Breast epithelium (tissue), 3 donors: ENCODE results near the gene ARHGEF10L.

Experiments used
- CTCF ChIP-seq, 3 donors: fragments of 450-650 bp; IDR thresholded peaks; one replicate each; pipeline ENCODE4 v1.5.1; 2016 to 2017; ENCODE audit warnings: antibody characterized with exemption in 3 of 3, mild to moderate bottlenecking in 3 of 3, moderate library complexity in 3 of 3
- POLR2A ChIP-seq: fragments of 450-650 bp; IDR thresholded peaks from one replicate; pipeline ENCODE4 v1.6.1; 2016; ENCODE audit warnings: antibody characterized with exemption, mild to moderate bottlenecking, moderate library complexity

GRCh38 chr1:17507915-17508314 is 31.6 kb upstream of the ARHGEF10L start:
- TF ChIP-seq CTCF (IDR thresholded peaks at IDR 0.05) (no peak), POLR2A (no peak)
